GM23248 (cell line): ENCODE data around the gene TMEM72. TPM values are rescaled to one million over a fixed set of nuclear protein-coding genes. Genes with fewer than 3 reads are reported as not detected.
A peak's percentile ranks its signal among the peaks of the same experiment; 100 is the strongest.

Experiments used
- DNase-seq: peaks from one replicate; pipeline ENCODE4 v3.0.0-alpha.2; 2015
- H2AFZ ChIP-seq: fragments of 200-600 bp; sonication (generic); 2 replicates; pipeline ENCODE4 v1.6.1; 2016; ENCODE audit warnings: antibody characterized with exemption
- H3F3A ChIP-seq: fragments of 200-600 bp; sonication (generic); 2 replicates; pipeline ENCODE4 v1.6.1; 2016; ENCODE audit warnings: mild to moderate bottlenecking, antibody characterized with exemption, mixed run types; ENCODE audit not compliant: insufficient read depth
- H3K27ac ChIP-seq: fragments of 200-600 bp; sonication (generic); 2 replicates; pipeline ENCODE4 v1.5.1; 2016; ENCODE audit warnings: mild to moderate bottlenecking
- H3K27me3 ChIP-seq: fragments of 200-600 bp; sonication (generic); replicated peaks from 2 replicates; pipeline ENCODE4 v1.6.1; 2016; ENCODE audit warnings: mild to moderate bottlenecking; ENCODE audit not compliant: insufficient read depth
- H3K36me3 ChIP-seq: fragments of 200-600 bp; sonication (generic); 2 replicates; pipeline ENCODE4 v1.6.1; 2016; ENCODE audit warnings: low read depth, mild to moderate bottlenecking
- H3K4me1 ChIP-seq: fragments of 200-600 bp; sonication (generic); 2 replicates; pipeline ENCODE4 v1.6.1; 2016; ENCODE audit warnings: mild to moderate bottlenecking; ENCODE audit not compliant: insufficient read depth
- H3K4me2 ChIP-seq: fragments of 200-600 bp; sonication (generic); one replicate; pipeline ENCODE4 v1.6.1; 2016; ENCODE audit warnings: mild to moderate bottlenecking; ENCODE audit not compliant: unreplicated experiment
- H3K4me3 ChIP-seq: fragments of 200-600 bp; sonication (generic); 2 replicates; pipeline ENCODE4 v1.5.1; 2016; ENCODE audit warnings: mild to moderate bottlenecking
- H3K79me2 ChIP-seq: fragments of 200-600 bp; sonication (generic); 2 replicates; pipeline ENCODE4 v1.6.1; 2016; ENCODE audit warnings: mild to moderate bottlenecking; ENCODE audit not compliant: insufficient read depth
- H3K9ac ChIP-seq: fragments of 200-600 bp; sonication (generic); 2 replicates; pipeline ENCODE4 v1.6.1; 2016; ENCODE audit warnings: mild to moderate bottlenecking
- H3K9me2 ChIP-seq: fragments of 200-600 bp; sonication (generic); 2 replicates; pipeline ENCODE4 v1.6.1; 2016; ENCODE audit warnings: mixed run types, mild to moderate bottlenecking, moderate library complexity; ENCODE audit not compliant: insufficient read depth
- H3K9me3 ChIP-seq: fragments of 200-600 bp; sonication (generic); one replicate; pipeline ENCODE4 v1.6.1; 2017; ENCODE audit warnings: low read depth
- H4K20me1 ChIP-seq: fragments of 200-600 bp; sonication (generic); 2 replicates; pipeline ENCODE4 v1.6.0; 2016; ENCODE audit not compliant: insufficient read depth
- EZH2 ChIP-seq: fragments of 200-600 bp; sonication (generic); IDR thresholded peaks from 2 replicates; pipeline ENCODE4 v1.6.1; 2018; ENCODE audit warnings: antibody characterized with exemption, mild to moderate bottlenecking; ENCODE audit not compliant: insufficient read depth, poor library complexity, severe bottlenecking
- EZH2phosphoT487 ChIP-seq: fragments of 200-600 bp; sonication (generic); IDR thresholded peaks from 2 replicates; pipeline ENCODE4 v1.6.1; 2018; ENCODE audit warnings: antibody characterized with exemption, moderate library complexity, mild to moderate bottlenecking, low read depth; ENCODE audit not compliant: insufficient read depth
- WGBS, 2 experiments: methylation state at CpG; one replicate each; pipeline ENCODE4 v1.1.6; 2015 to 2017; ENCODE audit warnings: low lambda C conversion rate in 2 of 2, low coverage in 1 of 2; ENCODE audit errors: missing lambda C conversion rate in 2 of 2; 5-methylcytosine and 5-hydroxymethylcytosine counted together
- in situ Hi-C: fragments of 300-500 bp; cut with MboI; formaldehyde crosslinking; loops from 2 replicates; pipeline ENCODE4 v1.15.0; 2020
- polyA plus RNA-seq: library from polyadenylated mRNA; unstranded; fragments of >200 nt; fragmentation: Nextera tagmentation; extraction: Ambion mirVana; gene quantifications from 2 replicates; pipeline ENCODE4 v1.2.1, GENCODE V29; 2016
- total RNA-seq: library from RNA; depleted of rRNA; stranded (reverse); fragments of >200 nt; shearing (Covaris generic); gene quantifications from 2 replicates; pipeline ENCODE4 v1.2.3, GENCODE V29; 2014

The TMEM72 gene
- total and polyA plus RNA-seq, 2 experiments from 2014 or later, result not detected

DNA sequence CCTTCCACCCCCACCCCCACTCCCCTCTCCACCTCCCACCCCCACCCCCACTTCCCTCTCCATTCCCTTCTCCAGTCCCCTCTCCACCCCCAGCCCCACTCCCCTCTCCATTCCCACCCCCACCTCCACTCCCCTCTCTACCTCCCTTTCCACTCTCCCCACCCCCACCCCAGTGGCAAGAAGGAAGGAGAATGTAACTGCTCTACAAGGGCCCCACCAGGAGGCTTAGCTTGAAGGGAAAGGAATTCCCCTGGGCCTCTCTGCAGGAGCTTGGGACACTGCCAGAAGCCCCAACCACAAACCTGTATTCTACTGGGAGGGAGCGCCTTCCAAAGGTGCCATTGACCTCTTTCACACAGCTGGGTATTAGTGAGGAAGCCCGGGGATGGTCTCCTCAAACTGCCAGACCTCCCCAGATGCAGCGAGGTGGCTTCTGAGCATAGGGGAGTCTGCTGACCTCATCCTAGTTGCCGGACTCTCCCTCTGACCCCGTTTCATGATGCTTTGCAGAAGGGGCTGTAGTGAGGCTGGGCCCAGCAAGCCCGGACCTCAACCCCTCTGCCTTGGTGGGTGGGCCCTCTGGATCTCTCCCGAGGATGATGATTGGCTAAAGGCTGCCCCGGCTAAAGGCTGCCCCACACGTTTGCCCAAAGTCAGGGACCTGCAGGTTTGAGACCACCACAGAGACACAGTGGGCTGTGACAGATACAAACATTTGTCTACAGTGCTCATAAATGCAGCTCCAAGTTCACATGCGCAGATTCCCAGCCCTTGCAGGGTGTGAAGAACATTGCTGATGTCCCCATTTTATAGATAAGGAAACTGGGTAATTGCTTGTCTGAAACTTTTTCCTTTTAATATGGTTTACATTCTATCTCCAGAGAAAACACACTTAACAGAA, 64.5 kb downstream of the TMEM72 start:
- Histone ChIP-seq H3K9ac (no peak overlapping the region), H3K36me3 (no peaks in the 10 kb centered on the region), H3K79me2 (no peaks in the 10 kb centered on the region), H4K20me1 (no peaks in the 10 kb centered on the region), H3K27ac (no peak overlapping the region), H3K9me3 (no peaks in the 10 kb centered on the region), H3K4me2 (no peak overlapping the region), H3K4me1 (peaks cover 32% of the 10 kb centered on the region), H3K27me3 (no peaks in the 10 kb centered on the region), H3K4me3 (no peak overlapping the region), H3K9me2 (no peaks in the 10 kb centered on the region), H3F3A (peaks cover 7% of the 10 kb centered on the region; the same call in 1 of the 2 replicates), H2AFZ (no peak overlapping the region)
- peak; percentile 52 for DNase-seq
- in situ Hi-C loops, result loop anchor here (25.0 kb wide), 1 partner anchor 1313 kb away; no protein-coding TSS in a partner anchor
- WGBS, 2 experiments, result 47% methylated on average over 10 of the region's 10 CpGs
- TF ChIP-seq EZH2 (no peak), EZH2phosphoT487 (no peak)

DNA sequence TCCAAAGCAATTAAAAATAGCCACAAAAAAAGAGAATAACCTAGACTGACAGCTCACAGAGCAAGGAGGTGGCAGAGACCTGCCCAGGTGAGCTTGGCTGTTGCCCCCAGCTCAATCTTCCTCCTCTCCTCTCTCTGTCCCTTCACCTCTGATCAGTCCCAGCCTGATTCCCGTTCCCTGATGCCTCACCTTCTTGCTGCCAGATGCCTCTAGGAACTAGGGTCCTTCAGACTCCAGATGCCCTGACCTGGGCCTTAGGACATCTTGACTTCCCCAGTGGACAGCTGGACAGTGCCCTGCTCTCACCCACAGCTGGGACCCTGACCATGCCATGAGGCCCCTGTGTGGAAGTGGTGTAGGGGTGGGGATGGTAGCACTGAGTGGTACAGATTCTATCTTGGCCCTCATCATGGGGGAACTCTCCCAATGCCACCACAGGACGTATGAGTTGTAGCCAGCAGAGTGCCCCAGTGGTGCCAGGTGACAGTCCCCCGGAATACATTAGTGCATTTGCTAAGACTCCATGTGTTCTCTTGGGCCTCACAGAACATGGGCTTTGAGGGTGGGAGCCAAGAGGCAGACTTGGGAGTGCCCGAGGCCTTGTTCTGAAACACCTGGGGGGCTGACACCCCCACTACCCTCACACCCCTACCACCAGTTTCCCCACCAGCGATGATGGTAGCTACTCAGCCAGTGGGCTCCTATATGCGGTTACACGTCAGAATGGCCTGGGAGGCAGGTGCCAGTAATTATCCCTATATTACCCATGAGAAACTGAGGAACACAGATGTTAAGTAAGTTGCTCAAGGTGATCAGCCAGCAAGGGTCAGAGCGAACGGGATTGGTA, 65.4 kb downstream of the TMEM72 start:
- TF ChIP-seq EZH2 (no peak), EZH2phosphoT487 (no peak)
- no peaks in the 10 kb centered on the region for H3K9me2 ChIP-seq
- H3K79me2 ChIP-seq, result no peaks in the 10 kb centered on the region
- H3K9me3 ChIP-seq, result no peaks in the 10 kb centered on the region
- no peaks in the 10 kb centered on the region for H3K36me3 ChIP-seq
- H3K4me3 ChIP-seq, result no peak overlapping the region
- H3K9ac ChIP-seq, result no peak overlapping the region
- no peaks in the 10 kb centered on the region for H4K20me1 ChIP-seq
- peaks cover 39% of the 10 kb centered on the region for H3K4me1 ChIP-seq
- no peak overlapping the region for H3K4me2 ChIP-seq
- no peaks in the 10 kb centered on the region for H3K27me3 ChIP-seq
- no peak overlapping the region for H3K27ac ChIP-seq
- whole genome bisulfite sequencing, 2 experiments, result 84 to 92% methylated on average over 9 of the region's 9 CpGs
- H2AFZ ChIP-seq, result no peak overlapping the region
- H3F3A ChIP-seq, result peaks cover 15% of the 10 kb centered on the region; the same call in 1 of the 2 replicates
- no peak for DNase-seq
- in situ Hi-C loops, result loop anchor here (25.0 kb wide), 1 partner anchor 1314 kb away; no protein-coding TSS in a partner anchor

DNA sequence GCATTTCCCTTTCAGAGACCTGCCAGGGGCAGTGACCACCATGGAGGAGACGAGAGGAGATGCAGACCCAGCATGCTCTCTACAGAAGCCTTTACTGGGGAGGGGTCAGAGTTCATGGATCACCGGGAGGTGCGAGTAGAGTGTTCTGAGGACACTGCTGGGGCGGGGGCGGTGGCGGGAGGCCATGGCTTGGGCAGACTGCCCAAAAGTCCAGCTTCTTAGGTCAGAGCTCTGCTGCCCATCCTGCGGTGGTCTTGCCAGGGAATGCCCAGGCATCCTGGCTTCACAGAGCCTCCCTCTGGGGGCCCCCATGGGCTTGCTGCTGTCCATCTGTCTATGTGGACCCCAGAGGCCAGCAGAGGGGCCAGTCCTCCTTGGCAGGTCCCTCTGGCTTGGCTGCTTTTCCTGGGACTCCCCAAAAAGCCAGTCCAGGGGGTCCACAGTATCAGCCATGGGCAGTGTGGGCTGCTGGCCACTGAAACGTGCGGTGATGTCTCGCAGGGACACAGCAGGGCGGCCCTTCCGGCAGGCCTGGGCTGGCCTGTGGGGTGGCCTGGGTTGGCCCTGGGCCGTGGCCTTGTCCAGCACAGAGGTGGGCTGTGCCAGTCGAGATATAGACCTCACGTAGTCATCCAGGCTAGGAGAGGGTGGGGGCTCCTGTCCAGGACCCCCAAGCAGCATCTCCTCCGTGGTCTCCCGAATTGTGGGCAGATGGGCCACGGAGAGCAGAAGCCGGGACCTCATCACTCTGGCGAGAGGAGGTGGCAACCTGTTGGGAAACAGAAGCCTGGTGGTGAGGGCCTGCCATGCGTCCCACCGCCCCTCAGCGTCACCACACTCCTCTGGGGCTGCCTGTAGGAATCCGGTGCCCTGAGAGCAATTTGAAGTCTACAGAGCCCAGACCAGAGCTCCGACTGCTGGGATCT, 66.4 kb downstream of the TMEM72 start:
- TF ChIP-seq EZH2 (no peak), EZH2phosphoT487 (no peak)
- in situ Hi-C loops, result loop anchor here (25.0 kb wide), 1 partner anchor 1315 kb away; no protein-coding TSS in a partner anchor
- Histone ChIP-seq H3K4me3 (peak overlapping the region; percentile 65), H3K4me2 (peak overlapping the region; percentile 87), H3K79me2 (no peaks in the 10 kb centered on the region), H3K27me3 (no peaks in the 10 kb centered on the region), H3K27ac (peak overlapping the region; percentile 33; the same call in 1 of the 2 replicates), H3K36me3 (no peaks in the 10 kb centered on the region), H3K9me2 (no peaks in the 10 kb centered on the region), H3K9ac (peak overlapping the region; percentile 70), H3K9me3 (no peaks in the 10 kb centered on the region), H3K4me1 (peaks cover 49% of the 10 kb centered on the region), H2AFZ (peak overlapping the region; percentile 72; the same call in 1 of the 2 replicates), H3F3A (peaks cover 18% of the 10 kb centered on the region; the same call in 1 of the 2 replicates), H4K20me1 (no peaks in the 10 kb centered on the region)
- no peak for DNase-seq
- WGBS, 2 experiments, result 84% methylated on average over 22 to 25 of the region's 25 CpGs
